Loucy (cell line): ENCODE results near the gene CRADD.

ENCODE experiments used
- CTCF ChIP-seq: fragments of 200-600 bp; sonication (generic); conservative IDR thresholded peaks from 2 replicates; pipeline ENCODE4 v1.5.1; 2014; ENCODE audit warnings: mild to moderate bottlenecking, antibody characterized with exemption, low read length
- EZH2phosphoT487 ChIP-seq: fragments of 200-600 bp; IDR thresholded peaks from 2 replicates; pipeline ENCODE4 v1.6.1; 2018; ENCODE audit warnings: antibody characterized with exemption, mild to moderate bottlenecking, moderate library complexity, borderline replicate concordance

- TF ChIP-seq CTCF (no peak), EZH2phosphoT487 (no peak)
Observed at GRCh38 chr12:93857991-93858447, 180.8 kb downstream of the CRADD start.
